Measurements from ENCODE around the gene WDR64. TPM values are rescaled to one million over a fixed set of nuclear protein-coding genes. Genes with fewer than 3 reads are reported as not detected.

Gene WDR64
- total RNA-seq, 2 donors from 2014 or later: 0.24 TPM; not detected in 1

- intact Hi-C loops (cut with DNase I, micrococcal nuclease): no loop called here
Observed at GRCh38 chr1:241627453-241628259, 24.4 kb upstream of the WDR64 start.

GRCh38 chr1:241630005-241630404 lies 22.1 kb upstream of the WDR64 start:
- DNase-seq (no peak), ATAC-seq (no peak)
- intact Hi-C loops (cut with DNase I, micrococcal nuclease): no loop called here

More at GRCh38 chr1:241627453-241628259, 24.4 kb upstream of the WDR64 start:
- DNase-seq (peak in 1 of 2 donors; percentile 25), ATAC-seq (peak; percentile 67)

- intact Hi-C loops (cut with DNase I, micrococcal nuclease): no loop called here
- DNase-seq: no peak
- ATAC-seq: no peak
Observed at GRCh38 chr1:241630476-241630875, 21.6 kb upstream of the WDR64 start.

GRCh38 chr1:241630899-241631298 lies 21.2 kb upstream of the WDR64 start:
- intact Hi-C loops (cut with DNase I, micrococcal nuclease): no loop called here
- no peak for DNase-seq
- no peak for ATAC-seq

GRCh38 chr1:241631674-241632073 lies 20.4 kb upstream of the WDR64 start:
- intact Hi-C loops (cut with DNase I, micrococcal nuclease): no loop called here
- DNase-seq (no peak), ATAC-seq (no peak)

GRCh38 chr1:241632987-241633386 lies 19.1 kb upstream of the WDR64 start:
- no peak for ATAC-seq

GRCh38 chr1:241635556-241636152 lies 16.4 kb upstream of the WDR64 start:
- DNase-seq (no peak), ATAC-seq (no peak)
- intact Hi-C loops (cut with DNase I, micrococcal nuclease): no loop called here

More at GRCh38 chr1:241632987-241633386, 19.1 kb upstream of the WDR64 start:
- intact Hi-C loops (cut with DNase I, micrococcal nuclease): no loop called here
- no peak for DNase-seq

- intact Hi-C loops (cut with DNase I, micrococcal nuclease): no loop called here
- no peak for DNase-seq
- ATAC-seq: no peak
Observed at GRCh38 chr1:241636291-241636690, 15.8 kb upstream of the WDR64 start.

- ATAC-seq: no peak
- no peak for DNase-seq
- intact Hi-C loops (cut with DNase I, micrococcal nuclease): no loop called here
Observed at GRCh38 chr1:241637046-241637590, 15.0 kb upstream of the WDR64 start.

- DNase-seq: no peak
- intact Hi-C loops (cut with DNase I, micrococcal nuclease): no loop called here
- no peak for ATAC-seq
Observed at GRCh38 chr1:241637604-241638003, 14.5 kb upstream of the WDR64 start.

- ATAC-seq: no peak
- intact Hi-C loops (cut with DNase I, micrococcal nuclease): no loop called here
- DNase-seq: no peak
Observed at GRCh38 chr1:241638099-241638682, 13.9 kb upstream of the WDR64 start.

GRCh38 chr1:241638909-241639622 lies 13.0 kb upstream of the WDR64 start:
- ATAC-seq (no peak), DNase-seq (no peak)
- intact Hi-C loops (cut with DNase I, micrococcal nuclease): no loop called here

GRCh38 chr1:241639623-241640148 lies 12.4 kb upstream of the WDR64 start:
- ATAC-seq: peak; percentile 21
- intact Hi-C loops (cut with DNase I, micrococcal nuclease): no loop called here
- DNase-seq: peak; percentile 39 to 61

GRCh38 chr1:241640149-241640866 lies 11.8 kb upstream of the WDR64 start, which contains the start of the genes CHML and OPN3:
Gene CHML (minus strand): TSS chr1:241640369. CDS start chr1:241635766, 4,603 bp downstream.
Gene OPN3 (minus strand): TSS chr1:241640369. CDS start chr1:241640254, 115 bp downstream.
- DNase-seq: peak; percentile 92 to 97
- intact Hi-C loops (cut with DNase I, micrococcal nuclease): no loop called here
- ATAC-seq: peak; percentile 92

GRCh38 chr1:241640867-241641622 lies 11.0 kb upstream of the WDR64 start:
- ATAC-seq (peak; percentile 51), DNase-seq (peak; percentile 36 to 48)
- intact Hi-C loops (cut with DNase I, micrococcal nuclease): no loop called here

GRCh38 chr1:241641773-241642592 lies 10.1 kb upstream of the WDR64 start:
- intact Hi-C loops (cut with DNase I, micrococcal nuclease): no loop called here

GRCh38 chr1:241642593-241642944 lies 9.5 kb upstream of the WDR64 start:
- intact Hi-C loops (cut with DNase I, micrococcal nuclease): no loop called here
- peak; percentile 12 to 44 for DNase-seq
- ATAC-seq: peak; percentile 59

More at GRCh38 chr1:241641773-241642592, 10.1 kb upstream of the WDR64 start:
- ATAC-seq: no peak
- no peak for DNase-seq

All from left colon (tissue), 2 donors.